ENCODE measurements around the gene TASL.

The TASL gene

GRCh38 chrX:30592831-30593230 lies 15.3 kb upstream of the TASL start:
- no peak overlapping the region for H3K27ac ChIP-seq
- no peak for TF ChIP-seq CTCF (conservative IDR thresholded peaks at IDR 0.05)

- TF ChIP-seq CTCF (conservative IDR thresholded peaks at IDR 0.05): no peak
- no peak overlapping the region for H3K27ac ChIP-seq
Observed at GRCh38 chrX:30590368-30590767, 12.8 kb upstream of the TASL start.

DNA sequence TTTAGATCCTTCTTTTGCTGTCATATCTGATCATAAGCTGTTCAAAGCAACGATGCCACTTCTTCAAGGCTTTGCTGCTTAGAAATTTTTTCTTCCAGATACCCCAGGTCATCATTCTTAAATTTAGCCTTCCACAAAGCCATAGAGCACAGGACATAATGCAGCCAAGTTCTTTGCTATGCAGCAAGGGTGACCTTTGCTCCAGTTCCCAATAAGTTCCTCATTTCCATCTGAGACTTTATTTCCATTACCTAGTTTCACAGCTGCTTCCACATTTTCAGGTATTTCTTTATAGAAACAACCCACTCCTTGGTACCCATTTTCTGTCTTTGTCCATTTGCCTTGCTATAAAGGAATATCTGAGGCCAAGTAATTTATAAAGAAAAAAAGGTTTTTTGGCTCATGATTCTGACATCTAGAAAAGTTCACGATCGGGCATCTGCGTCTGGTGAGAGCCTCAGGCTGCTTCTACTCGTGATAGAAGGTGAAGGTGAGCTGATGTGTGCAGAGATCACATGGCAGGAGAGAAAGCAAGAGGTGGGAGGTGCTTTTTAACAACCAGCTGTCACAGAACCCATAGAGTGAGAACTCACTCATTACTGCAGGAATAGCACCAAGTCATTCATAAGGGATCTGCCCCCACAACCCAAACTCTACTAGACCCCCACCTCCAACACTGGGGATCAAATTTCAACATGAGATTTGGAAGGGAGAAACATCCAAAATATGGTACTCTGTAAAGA lies 11.8 kb upstream of the TASL start:
- no peak for TF ChIP-seq CTCF (conservative IDR thresholded peaks at IDR 0.05)
- no peak overlapping the region for H3K27ac ChIP-seq

DNA sequence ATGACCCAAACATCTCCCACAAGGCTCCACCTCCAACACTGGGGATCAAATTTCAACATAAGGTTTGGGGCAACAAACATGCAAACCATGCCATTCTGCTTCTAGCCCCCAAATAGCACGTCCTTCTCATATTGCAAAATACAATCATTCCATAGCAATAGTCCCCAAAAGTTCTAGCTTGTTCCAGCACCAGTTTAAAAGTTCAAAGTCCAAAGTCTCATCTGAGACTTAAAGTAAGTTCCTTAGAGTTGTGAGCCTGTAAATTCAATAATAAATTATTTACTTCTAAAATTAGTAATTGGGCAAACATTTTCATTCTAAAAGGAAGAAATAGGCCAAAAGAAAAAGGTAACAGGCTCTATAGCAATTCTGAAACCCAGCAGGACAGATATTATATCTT lies 8.9 kb upstream of the TASL start:
- H3K27ac ChIP-seq: no peak overlapping the region
- TF ChIP-seq CTCF (conservative IDR thresholded peaks at IDR 0.05): no peak

- no peak overlapping the region for H3K27ac ChIP-seq
- no peak for TF ChIP-seq CTCF (conservative IDR thresholded peaks at IDR 0.05)
Observed at GRCh38 chrX:30582664-30583063, 5.1 kb upstream of the TASL start.

DNA sequence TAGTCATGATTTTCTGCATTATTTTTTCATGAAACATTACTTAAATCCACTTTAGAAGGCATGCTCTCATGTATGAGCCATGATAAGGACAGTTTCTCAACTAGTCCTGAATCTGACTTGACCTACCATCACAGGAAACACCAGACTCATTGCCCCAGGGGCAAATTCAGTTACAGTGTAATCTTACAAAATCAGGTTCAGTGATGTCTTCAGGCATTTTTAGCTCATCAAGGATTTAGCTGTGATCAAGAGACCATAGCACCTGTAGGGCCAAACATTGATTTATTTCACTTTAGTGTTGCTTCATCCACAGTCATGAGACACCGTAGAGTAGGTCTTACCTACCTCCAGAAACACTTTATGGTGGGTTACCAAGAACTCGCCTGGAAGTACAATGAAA lies 3.1 kb upstream of the TASL start:
- no peak for TF ChIP-seq CTCF (conservative IDR thresholded peaks at IDR 0.05)
- no peak overlapping the region for H3K27ac ChIP-seq

- TF ChIP-seq CTCF (conservative IDR thresholded peaks at IDR 0.05): no peak
- no peak overlapping the region for H3K27ac ChIP-seq
Observed at GRCh38 chrX:30576881-30577280, 685 bp downstream of the TASL start.

Measured in VCaP (cell line).